RWPE2 (cell line): ENCODE results near the gene PIWIL4.

Experiments
- ATAC-seq: fragments of 200-7000 bp; cut with Tn5 transposase; 3 replicates; pipeline ENCODE4 v1.9.1; 2021; ENCODE audit warnings: low read depth
- DNase-seq: peaks from one replicate; pipeline ENCODE4 v3.0.0-alpha.2; 2020; ENCODE audit warnings: low spot score
- H3K27ac ChIP-seq: fragments of 450-650 bp; 2 replicates; pipeline ENCODE4 v1.5.1; 2017; ENCODE audit warnings: mild to moderate bottlenecking; ENCODE audit not compliant: poor library complexity, severe bottlenecking
- H3K27me3 ChIP-seq: fragments of 250-450 bp; sonication (Bioruptor Pico); 2 replicates; pipeline ENCODE4 v1.5.1; 2021; ENCODE audit warnings: mild to moderate bottlenecking, moderate library complexity; ENCODE audit not compliant: insufficient read depth, poor library complexity, severe bottlenecking
- H3K36me3 ChIP-seq: fragments of 250-450 bp; sonication (Bioruptor Pico); 2 replicates; pipeline ENCODE4 v1.5.1; 2020; ENCODE audit warnings: low read depth, mild to moderate bottlenecking, moderate library complexity
- H3K4me1 ChIP-seq: fragments of 250-450 bp; sonication (Bioruptor Pico); 2 replicates; pipeline ENCODE4 v1.5.1; 2021; ENCODE audit warnings: mild to moderate bottlenecking, moderate library complexity; ENCODE audit not compliant: insufficient read depth, poor library complexity, severe bottlenecking
- H3K4me3 ChIP-seq: fragments of 250-450 bp; sonication (Bioruptor Pico); 2 replicates; pipeline ENCODE4 v1.5.1; 2021; ENCODE audit warnings: mild to moderate bottlenecking, moderate library complexity; ENCODE audit not compliant: severe bottlenecking
- H3K9me3 ChIP-seq: fragments of 250-450 bp; sonication (Bioruptor Pico); 2 replicates; pipeline ENCODE4 v1.5.1; 2021; ENCODE audit warnings: mild to moderate bottlenecking, moderate library complexity; ENCODE audit not compliant: severe bottlenecking
- TF ChIP-seq, protein P1 (sequence below): fragments of 450-650 bp; IDR thresholded peaks from one replicate; pipeline ENCODE4 v1.5.1; 2017; ENCODE audit warnings: mild to moderate bottlenecking, moderate library complexity; ENCODE audit not compliant: poor library complexity, severe bottlenecking

The PIWIL4 gene

DNA sequence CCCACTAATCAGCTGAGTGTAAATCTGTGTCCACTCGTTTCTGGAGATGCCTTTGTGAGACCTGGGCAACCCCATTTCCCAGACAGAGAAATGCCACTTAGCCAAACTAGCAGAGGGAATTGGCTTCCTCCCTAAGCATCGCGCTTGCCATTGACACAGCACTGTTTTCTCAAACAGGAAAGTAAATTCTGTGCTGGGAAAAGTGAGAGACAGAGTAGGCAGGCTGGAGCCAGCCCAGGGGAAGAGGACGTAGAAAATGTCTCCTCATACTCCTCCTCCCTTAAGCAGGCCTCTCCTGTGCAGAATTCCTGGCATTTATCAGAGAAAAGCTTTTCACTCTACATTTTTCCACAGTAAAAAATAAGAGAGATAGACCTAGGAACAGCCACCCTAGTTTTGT is 101.9 kb downstream of the PIWIL4 start:
- no peak overlapping the region for H3K4me3 ChIP-seq
- DNase-seq = no peak
- ATAC-seq = no peak

More for the DNA sequence above, 101.9 kb downstream of the PIWIL4 start:
- TF ChIP-seq, protein P1, sequence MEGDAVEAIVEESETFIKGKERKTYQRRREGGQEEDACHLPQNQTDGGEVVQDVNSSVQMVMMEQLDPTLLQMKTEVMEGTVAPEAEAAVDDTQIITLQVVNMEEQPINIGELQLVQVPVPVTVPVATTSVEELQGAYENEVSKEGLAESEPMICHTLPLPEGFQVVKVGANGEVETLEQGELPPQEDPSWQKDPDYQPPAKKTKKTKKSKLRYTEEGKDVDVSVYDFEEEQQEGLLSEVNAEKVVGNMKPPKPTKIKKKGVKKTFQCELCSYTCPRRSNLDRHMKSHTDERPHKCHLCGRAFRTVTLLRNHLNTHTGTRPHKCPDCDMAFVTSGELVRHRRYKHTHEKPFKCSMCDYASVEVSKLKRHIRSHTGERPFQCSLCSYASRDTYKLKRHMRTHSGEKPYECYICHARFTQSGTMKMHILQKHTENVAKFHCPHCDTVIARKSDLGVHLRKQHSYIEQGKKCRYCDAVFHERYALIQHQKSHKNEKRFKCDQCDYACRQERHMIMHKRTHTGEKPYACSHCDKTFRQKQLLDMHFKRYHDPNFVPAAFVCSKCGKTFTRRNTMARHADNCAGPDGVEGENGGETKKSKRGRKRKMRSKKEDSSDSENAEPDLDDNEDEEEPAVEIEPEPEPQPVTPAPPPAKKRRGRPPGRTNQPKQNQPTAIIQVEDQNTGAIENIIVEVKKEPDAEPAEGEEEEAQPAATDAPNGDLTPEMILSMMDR = no peak
- H3K36me3 ChIP-seq = no peaks in the 10 kb centered on the region
- no peaks in the 10 kb centered on the region for H3K9me3 ChIP-seq
- H3K27ac ChIP-seq = no peak overlapping the region
- H3K4me1 ChIP-seq = peaks cover 8% of the 10 kb centered on the region
- no peaks in the 10 kb centered on the region for H3K27me3 ChIP-seq
